Fibroblast of villous mesenchyme (primary cell): ENCODE data around the gene STAT5A. TPM values are rescaled to one million over a fixed set of nuclear protein-coding genes. Genes with fewer than 3 reads are reported as not detected.
"Not testable (repeated sequence)": the region's sequence is repeated elsewhere in the genome, so short reads cannot be mapped to it uniquely, and the experiment has no call there.

ENCODE experiments used
- DNase-seq: peaks from one replicate; pipeline ENCODE4 v3.0.0-alpha.2; 2010; ENCODE audit warnings: low read depth
- H3K4me3 ChIP-seq: 2 replicates; pipeline ENCODE4 v1.5.1; 2011; ENCODE audit warnings: low read depth, mild to moderate bottlenecking, low read length
- total RNA-seq: library from RNA; depleted of rRNA; stranded (reverse); fragments of >200 nt; gene quantifications from 2 replicates; pipeline ENCODE4 v1.2.3, GENCODE V29; 2012
- TF ChIP-seq, protein P1 (sequence below): IDR thresholded peaks from 2 replicates; pipeline ENCODE4 v1.5.1; 2012; ENCODE audit warnings: low read depth, mild to moderate bottlenecking, low read length; ENCODE audit not compliant: insufficient read depth

Gene STAT5A
- total RNA-seq, result 13.8 and 16.1 TPM in 2 replicates

DNA sequence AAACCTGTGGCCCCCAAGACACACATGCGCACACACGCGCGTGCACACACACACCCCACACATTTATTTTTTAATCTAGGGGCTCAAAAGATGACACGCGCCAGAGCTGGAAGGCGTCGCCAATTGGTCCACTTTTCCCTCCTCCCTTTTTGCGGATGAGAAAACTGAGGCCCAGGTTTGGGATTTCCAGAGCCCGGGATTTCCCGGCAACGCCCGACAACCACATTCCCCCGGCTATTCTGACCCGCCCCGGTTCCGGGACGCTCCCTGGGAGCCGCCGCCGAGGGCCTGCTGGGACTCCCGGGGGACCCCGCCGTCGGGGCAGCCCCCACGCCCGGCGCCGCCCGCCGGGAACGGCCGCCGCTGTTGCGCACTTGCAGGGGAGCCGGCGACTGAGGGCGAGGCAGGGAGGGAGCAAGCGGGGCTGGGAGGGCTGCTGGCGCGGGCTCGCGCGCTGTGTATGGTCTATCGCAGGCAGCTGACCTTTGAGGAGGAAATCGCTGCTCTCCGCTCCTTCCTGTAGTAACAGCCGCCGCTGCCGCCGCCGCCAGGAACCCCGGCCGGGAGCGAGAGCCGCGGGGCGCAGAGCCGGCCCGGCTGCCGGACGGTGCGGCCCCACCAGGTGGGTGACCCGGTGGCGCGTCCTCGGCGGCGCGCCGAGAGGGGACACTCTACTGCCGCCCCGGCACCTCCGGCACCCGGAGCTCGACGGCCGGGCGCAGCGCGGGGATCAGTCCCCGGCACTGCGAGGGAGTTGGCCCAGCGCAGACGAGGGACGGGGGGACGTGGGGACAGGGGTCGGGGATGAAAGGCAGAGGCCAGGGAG lies at the start of gene STAT5A:
Gene STAT5A, plus strand, starts transcription at position 522 of the 826 bp plus-strand sequence. CDS start 914 bp downstream, outside the sequence.
- peak within 1 kb of the TSS; percentile 55 for H3K4me3 ChIP-seq
- DNase-seq, result peak; percentile 84
- TF ChIP-seq, protein P1, sequence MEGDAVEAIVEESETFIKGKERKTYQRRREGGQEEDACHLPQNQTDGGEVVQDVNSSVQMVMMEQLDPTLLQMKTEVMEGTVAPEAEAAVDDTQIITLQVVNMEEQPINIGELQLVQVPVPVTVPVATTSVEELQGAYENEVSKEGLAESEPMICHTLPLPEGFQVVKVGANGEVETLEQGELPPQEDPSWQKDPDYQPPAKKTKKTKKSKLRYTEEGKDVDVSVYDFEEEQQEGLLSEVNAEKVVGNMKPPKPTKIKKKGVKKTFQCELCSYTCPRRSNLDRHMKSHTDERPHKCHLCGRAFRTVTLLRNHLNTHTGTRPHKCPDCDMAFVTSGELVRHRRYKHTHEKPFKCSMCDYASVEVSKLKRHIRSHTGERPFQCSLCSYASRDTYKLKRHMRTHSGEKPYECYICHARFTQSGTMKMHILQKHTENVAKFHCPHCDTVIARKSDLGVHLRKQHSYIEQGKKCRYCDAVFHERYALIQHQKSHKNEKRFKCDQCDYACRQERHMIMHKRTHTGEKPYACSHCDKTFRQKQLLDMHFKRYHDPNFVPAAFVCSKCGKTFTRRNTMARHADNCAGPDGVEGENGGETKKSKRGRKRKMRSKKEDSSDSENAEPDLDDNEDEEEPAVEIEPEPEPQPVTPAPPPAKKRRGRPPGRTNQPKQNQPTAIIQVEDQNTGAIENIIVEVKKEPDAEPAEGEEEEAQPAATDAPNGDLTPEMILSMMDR, result no peak

DNA sequence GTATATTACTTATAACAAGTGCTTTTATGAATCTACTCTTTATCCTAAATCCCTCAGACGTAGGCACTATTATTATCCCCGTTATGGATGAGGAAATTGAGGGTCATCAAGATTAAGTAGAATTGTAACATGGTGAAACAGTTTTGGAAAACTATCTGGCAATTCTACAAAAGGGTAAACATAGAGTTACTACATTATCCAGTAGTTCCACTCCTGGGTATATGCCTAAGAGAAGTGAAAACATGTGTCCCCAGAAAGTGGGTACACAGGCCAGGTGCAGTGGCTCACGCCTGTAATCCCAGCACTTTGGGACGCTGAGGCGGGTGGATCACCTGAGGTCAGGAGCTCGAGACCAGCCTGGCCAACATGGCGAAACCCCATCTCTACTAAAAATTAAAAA lies 48.7 kb upstream of the STAT5A start:
- not testable (repeated sequence) for DNase-seq, H3K4me3 ChIP-seq

DNA sequence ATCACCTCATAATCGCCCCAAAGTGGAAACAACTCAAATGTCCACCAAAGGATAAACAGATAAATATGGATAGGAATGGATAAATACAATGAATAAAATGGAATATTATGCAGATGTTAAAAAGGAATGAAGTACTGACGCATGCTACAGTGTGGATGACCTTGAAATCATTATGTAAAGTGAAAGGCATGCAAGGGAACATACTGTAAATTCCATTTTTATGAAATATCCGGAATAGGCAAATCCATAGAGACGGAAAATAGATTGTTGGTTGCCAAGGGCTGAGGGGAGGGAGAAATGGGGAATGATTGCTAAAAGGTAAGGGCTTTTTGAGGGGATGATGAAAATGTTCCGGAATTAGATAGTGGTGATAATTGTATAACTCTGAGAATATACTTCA lies 48.1 kb upstream of the STAT5A start:
- H3K4me3 ChIP-seq, result no peak overlapping the region
- no peak for DNase-seq
- TF ChIP-seq, protein P1, result no peak

DNA sequence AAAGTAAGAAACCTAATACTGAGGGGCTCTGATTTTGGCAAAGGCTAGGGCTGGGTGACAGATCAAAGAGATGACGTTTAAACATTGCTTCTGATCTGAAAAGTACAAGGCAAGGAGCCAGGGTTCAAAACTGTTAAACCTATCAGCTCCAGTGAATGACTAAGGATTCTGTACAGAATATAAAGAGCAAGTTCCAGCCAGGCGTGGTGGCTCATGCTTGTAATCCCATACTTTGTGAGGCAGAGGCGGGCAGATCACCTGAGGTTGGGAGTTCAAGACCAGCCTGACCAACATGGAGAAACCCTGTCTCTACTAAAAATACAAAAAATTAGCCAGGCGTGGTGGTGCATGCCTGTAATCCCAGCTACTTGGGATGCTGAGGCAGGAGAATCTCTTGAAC lies 47.4 kb upstream of the STAT5A start:
- H3K4me3 ChIP-seq, DNase-seq: not testable (repeated sequence)

DNA sequence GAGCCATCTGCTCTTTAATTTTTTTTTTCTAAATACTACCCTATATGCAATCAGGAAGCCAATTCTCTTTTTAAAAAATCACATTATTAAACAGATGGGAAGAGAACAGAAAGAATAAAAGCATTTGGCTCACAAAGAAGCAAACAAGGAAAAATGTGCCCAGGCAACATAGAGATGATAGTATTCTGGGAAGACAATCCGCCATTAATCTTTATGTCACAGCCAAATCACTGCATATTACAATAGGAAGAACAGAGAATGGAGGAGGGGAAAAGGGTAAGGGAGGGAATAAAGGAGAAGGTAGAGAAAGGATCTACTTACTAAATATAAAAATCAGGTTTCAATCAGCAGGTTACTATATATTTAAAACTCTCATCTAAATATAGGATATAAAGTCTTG lies 46.4 kb upstream of the STAT5A start:
- no peak for DNase-seq
- TF ChIP-seq, protein P1, result no peak
- H3K4me3 ChIP-seq, result no peak overlapping the region

DNA sequence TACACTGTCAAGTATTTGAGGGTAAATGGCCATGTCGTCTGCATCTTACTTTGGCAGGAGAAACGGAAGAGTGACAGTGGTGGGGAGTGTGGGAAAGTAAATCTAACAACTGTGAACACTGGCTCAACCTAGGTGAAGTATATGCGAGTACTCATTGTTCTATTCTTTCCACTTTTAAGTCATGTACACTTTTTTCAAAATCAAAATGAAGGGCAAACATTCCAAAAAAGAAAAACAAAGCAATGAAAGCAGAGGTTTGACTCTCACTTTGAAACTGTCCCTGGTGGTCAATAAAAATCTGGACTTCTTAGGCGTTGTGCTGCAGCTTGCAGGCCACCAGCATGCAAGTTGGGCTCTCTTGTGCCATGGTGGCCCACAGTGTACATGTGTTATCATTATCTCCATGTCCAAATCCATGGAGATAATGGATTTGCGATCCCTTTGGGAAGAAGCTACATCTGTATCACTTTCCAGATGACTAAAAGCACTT lies 44.8 kb upstream of the STAT5A start:
- TF ChIP-seq, protein P1, result no peak
- DNase-seq, result no peak
- no peak overlapping the region for H3K4me3 ChIP-seq

DNA sequence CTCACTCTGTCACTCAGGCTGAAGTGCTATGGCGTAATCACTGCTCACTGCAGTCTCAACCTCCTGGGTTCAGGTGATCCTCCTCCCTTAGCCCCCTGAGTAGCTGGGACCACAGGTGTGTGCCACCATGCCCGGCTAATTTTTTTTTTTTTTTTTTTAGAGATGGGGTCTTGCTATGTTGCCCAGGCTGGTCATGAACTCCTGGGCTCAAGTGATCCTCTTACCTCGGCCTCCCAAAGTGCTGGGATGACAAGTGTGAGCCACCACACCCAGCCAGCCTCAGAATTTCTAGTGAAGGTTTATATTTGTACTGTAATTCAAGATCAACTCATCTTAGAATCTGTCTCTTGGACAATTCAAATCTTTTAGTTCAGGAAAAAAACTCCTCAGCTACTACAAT lies 44.2 kb upstream of the STAT5A start:
- DNase-seq, H3K4me3 ChIP-seq: not testable (repeated sequence)

DNA sequence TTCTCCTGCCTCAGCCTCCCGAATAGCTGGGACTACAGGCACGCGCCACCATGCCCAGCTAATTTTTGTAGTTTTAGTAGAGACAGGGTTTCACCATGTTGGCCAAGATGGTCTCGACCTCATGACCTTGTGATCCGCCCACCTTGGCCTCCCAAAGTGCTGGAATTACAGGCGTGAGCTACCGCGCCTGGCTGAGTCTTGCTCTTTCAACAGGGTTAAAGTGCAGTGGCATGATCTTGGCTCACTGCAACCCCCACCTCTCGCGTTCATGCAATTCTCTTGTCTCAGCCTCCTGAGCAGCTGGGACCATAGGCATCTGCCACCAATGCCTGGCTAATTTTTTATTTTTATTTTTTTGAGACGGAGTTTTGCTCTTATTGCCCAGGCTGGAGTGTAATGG lies 43.1 kb upstream of the STAT5A start:
- not testable (repeated sequence) for H3K4me3 ChIP-seq, DNase-seq

DNA sequence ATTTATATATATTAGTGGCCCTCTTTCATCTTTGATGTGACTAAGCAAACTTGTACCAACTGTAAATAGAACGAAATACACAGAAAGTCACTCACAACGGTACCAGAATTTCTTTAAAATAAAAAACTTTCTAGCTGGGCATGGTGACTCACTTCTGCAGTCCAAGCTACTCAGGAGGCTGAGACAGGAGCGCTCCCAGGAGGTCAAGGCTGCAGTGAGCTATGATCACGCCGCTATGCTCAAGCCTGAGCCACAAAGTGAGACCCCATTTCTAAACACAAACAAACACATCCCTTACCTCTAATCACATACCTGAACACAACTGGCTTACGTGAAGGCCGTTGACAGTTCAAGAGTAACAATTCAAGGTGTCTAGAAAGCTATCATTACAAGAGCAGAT lies 41.8 kb upstream of the STAT5A start:
- no peak for DNase-seq
- TF ChIP-seq, protein P1, result no peak
- H3K4me3 ChIP-seq, result no peak overlapping the region
